ENCODE results near the gene LCN15. TPM values are rescaled to one million over a fixed set of nuclear protein-coding genes. Genes with fewer than 3 reads are reported as not detected.

The LCN15 gene, protein sequence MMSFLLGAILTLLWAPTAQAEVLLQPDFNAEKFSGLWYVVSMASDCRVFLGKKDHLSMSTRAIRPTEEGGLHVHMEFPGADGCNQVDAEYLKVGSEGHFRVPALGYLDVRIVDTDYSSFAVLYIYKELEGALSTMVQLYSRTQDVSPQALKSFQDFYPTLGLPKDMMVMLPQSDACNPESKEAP
- not detected in 2 replicates for total RNA-seq (2021)
- not detected for Bru-seq, nascent RNA
- not detected for BruChase-seq, experiment 1, labeled RNA remaining after a 2-hour chase
- BruChase-seq, experiment 2, labeled RNA remaining after a 6-hour chase: percentile 11 among the genes with signal in this experiment
- long read RNA-seq: 0 reads

DNA sequence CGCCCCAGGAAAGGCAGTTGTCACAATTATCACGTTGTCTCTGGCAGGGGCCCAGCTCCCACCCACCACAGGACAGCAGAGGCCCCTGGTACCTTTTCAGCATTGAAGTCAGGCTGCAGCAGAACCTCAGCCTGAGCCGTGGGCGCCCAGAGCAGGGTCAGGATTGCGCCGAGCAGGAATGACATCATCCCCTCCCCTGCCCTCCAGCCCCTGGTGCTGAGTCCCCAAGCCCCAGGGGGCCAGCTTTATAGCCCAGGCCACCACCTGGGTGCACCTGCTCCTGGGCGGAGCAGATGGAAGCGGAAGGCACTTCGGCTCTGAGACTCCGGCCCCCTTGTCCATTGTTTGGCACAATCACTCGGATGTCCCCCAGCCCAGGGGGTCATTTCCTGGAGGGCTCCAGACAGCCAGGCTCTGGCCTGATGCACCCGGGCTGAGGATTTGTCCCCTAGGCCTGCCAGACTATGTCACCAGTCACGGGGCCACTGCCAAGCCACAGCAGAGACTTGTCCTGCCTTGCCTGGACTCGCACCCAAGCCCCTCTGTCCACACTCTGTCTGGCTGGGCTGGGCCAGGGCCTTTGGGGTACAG lies at the start of gene LCN15:
Gene LCN15 (minus strand): TSS at position 218 of the 591 bp plus-strand sequence. CDS start 30 bp downstream, at position 188.
- Histone ChIP-seq H3K4me2 (0 out of 2 replicates have a peak within 1 kb of the TSS, but pooled peaks have one; percentile 28), H3K9me2 (ENCODE audit: insufficient read depth) (no peaks in the 10 kb centered on the region), H3F3A (ENCODE audit: insufficient read depth, low read depth) (peaks cover 23% of the 10 kb centered on the region; the same call in 1 of the 2 replicates), H2AFZ (no peak within 1 kb of the TSS), H3K4me3 (no peak within 1 kb of the TSS), H3K27ac (no peak within 1 kb of the TSS), H3K79me2 (ENCODE audit: low read depth) (no peaks in the 10 kb centered on the region), H3K9me3 (ENCODE audit: insufficient read depth, low read depth) (no peaks in the 10 kb centered on the region), H3K27me3 (ENCODE audit: insufficient read depth, low read depth) (peaks cover 4% of the 10 kb centered on the region; the same call in 1 of the 2 replicates), H4K20me1 (ENCODE audit: insufficient read depth) (no peaks in the 10 kb centered on the region), H3K4me1 (replicated peaks; ENCODE audit: insufficient read depth) (peaks cover 6% of the 10 kb centered on the region), H3K36me3 (ENCODE audit: low read depth) (no peaks in the 10 kb centered on the region)
- TF ChIP-seq EZH2 (IDR thresholded peaks at IDR 0.05; ENCODE audit: low read depth): no peak
- TF ChIP-seq, protein P1, sequence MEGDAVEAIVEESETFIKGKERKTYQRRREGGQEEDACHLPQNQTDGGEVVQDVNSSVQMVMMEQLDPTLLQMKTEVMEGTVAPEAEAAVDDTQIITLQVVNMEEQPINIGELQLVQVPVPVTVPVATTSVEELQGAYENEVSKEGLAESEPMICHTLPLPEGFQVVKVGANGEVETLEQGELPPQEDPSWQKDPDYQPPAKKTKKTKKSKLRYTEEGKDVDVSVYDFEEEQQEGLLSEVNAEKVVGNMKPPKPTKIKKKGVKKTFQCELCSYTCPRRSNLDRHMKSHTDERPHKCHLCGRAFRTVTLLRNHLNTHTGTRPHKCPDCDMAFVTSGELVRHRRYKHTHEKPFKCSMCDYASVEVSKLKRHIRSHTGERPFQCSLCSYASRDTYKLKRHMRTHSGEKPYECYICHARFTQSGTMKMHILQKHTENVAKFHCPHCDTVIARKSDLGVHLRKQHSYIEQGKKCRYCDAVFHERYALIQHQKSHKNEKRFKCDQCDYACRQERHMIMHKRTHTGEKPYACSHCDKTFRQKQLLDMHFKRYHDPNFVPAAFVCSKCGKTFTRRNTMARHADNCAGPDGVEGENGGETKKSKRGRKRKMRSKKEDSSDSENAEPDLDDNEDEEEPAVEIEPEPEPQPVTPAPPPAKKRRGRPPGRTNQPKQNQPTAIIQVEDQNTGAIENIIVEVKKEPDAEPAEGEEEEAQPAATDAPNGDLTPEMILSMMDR (conservative IDR thresholded peaks at IDR 0.05): no peak
- CTCF ChIA-PET: no interaction called here
- no TSS peak for BruUV-seq (replicated peaks)
- DNase-seq: no peak
- POLR2A ChIA-PET (ENCODE audit: unreplicated experiment): no interaction called here
- intact Hi-C loops (cut with micrococcal nuclease; ENCODE audit: unreplicated experiment): no loop called here

DNA sequence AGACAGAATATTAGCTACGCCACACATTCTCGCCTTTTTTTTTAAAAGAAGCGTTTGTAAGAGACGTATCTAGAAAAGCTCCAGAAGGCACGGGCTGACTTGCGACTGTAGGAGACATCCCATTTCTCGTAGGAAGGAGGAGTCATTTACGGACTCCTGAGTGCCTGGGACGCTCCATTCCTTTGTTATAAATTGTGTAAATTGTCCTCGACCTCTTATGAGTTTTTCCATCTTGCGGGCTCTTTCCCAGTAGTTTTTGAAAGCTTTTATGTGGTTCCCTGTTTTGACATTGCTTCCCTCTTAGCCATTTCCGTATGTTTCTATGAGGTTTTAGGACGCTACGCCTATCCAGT lies 44.5 kb upstream of the LCN15 start:
- no TSS peak for BruUV-seq (replicated peaks)
- ChIA-PET POLR2A (ENCODE audit: unreplicated experiment) (no interaction called here), CTCF (interaction anchor here (0.6 kb wide), 1 partner anchor 226 kb away, joined by 5 read pairs; no protein-coding TSS in a partner anchor)
- peaks cover under 1% of the 10 kb centered on the region; the same call in 1 of the 2 replicates for H3F3A ChIP-seq (ENCODE audit: insufficient read depth, low read depth)
- H3K27ac ChIP-seq: no peak overlapping the region
- TF ChIP-seq, protein P1 (conservative IDR thresholded peaks at IDR 0.05): no peak
- TF ChIP-seq EZH2 (IDR thresholded peaks at IDR 0.05; ENCODE audit: low read depth): no peak
- H3K9me2 ChIP-seq (ENCODE audit: insufficient read depth): no peaks in the 10 kb centered on the region
- no peaks in the 10 kb centered on the region for H3K9me3 ChIP-seq (ENCODE audit: insufficient read depth, low read depth)
- peaks cover 5% of the 10 kb centered on the region; the same call in 1 of the 2 replicates for H3K36me3 ChIP-seq (ENCODE audit: low read depth)
- H3K4me3 ChIP-seq: peak overlapping the region; percentile 96
- peak overlapping the region; percentile 81 for H2AFZ ChIP-seq
- no peak for DNase-seq
- peak overlapping the region; percentile 96 for H3K4me2 ChIP-seq
- H3K79me2 ChIP-seq (ENCODE audit: low read depth): peaks cover 39% of the 10 kb centered on the region
- H3K27me3 ChIP-seq (ENCODE audit: insufficient read depth, low read depth): no peaks in the 10 kb centered on the region
- H3K4me1 ChIP-seq (replicated peaks; ENCODE audit: insufficient read depth): peaks cover 19% of the 10 kb centered on the region
- intact Hi-C loops (cut with micrococcal nuclease; ENCODE audit: unreplicated experiment): no loop called here
- peaks cover 10% of the 10 kb centered on the region; the same call in 1 of the 2 replicates for H4K20me1 ChIP-seq (ENCODE audit: insufficient read depth)

DNA sequence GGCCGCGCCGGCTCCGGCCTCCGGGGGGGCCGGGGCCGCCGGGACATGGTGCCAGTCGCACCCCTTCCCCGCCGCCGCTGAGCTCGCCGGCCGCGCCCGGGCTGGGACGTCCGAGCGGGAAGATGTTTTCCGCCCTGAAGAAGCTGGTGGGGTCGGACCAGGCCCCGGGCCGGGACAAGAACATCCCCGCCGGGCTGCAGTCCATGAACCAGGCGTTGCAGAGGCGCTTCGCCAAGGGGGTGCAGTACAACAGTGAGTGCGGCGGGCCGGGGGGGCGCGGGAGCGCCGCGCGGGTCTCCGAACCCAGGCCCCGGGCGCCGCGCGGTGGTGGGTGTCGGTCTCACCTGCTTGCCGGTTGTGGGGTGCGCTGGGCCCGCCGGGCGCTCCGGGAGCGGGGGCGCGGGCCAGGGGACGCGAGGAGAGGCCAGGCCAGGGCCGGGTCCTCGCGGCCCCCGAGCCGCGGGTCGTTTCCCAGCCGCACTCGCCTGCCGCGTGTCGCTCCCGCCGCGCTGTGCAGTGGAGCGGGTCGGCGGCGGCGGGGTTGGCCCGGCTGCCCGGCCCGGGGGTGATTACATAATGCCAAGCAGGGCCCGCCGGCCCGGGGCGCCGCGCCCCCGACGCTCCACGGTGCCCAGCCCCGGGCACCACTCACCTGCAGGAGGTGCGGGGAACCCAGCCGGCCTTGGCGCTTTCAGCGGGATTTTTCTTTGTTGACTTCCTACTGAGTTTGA lies 43.9 kb upstream of the LCN15 start:
- peak overlapping the region; percentile 96 for H3K4me3 ChIP-seq
- intact Hi-C loops (cut with micrococcal nuclease; ENCODE audit: unreplicated experiment): no loop called here
- H3K27me3 ChIP-seq (ENCODE audit: insufficient read depth, low read depth): no peaks in the 10 kb centered on the region
- no peak for TF ChIP-seq EZH2 (IDR thresholded peaks at IDR 0.05; ENCODE audit: low read depth)
- TF ChIP-seq, protein P1 (conservative IDR thresholded peaks at IDR 0.05): no peak
- peaks cover 37% of the 10 kb centered on the region for H3K79me2 ChIP-seq (ENCODE audit: low read depth)
- DNase-seq: peak in 1 of 2 experiments; percentile 37
- peak overlapping the region; percentile 81 for H2AFZ ChIP-seq
- H3K27ac ChIP-seq: no peak overlapping the region
- ChIA-PET POLR2A (ENCODE audit: unreplicated experiment) (interaction anchor here (0.5 to 0.6 kb wide), 2 partner anchors 16 to 30 kb away, joined by 3 to 5 read pairs; no protein-coding TSS in a partner anchor), CTCF (interaction anchor here (0.6 kb wide), 2 partner anchors 34 to 226 kb away, joined by 5 to 9 read pairs; no protein-coding TSS in a partner anchor)
- H3K36me3 ChIP-seq (ENCODE audit: low read depth): peaks cover 5% of the 10 kb centered on the region; the same call in 1 of the 2 replicates
- H3K9me3 ChIP-seq (ENCODE audit: insufficient read depth, low read depth): no peaks in the 10 kb centered on the region
- no TSS peak for BruUV-seq (replicated peaks)
- H3K9me2 ChIP-seq (ENCODE audit: insufficient read depth): no peaks in the 10 kb centered on the region
- peaks cover 10% of the 10 kb centered on the region; the same call in 1 of the 2 replicates for H4K20me1 ChIP-seq (ENCODE audit: insufficient read depth)
- H3K4me2 ChIP-seq: peak overlapping the region; percentile 96
- H3F3A ChIP-seq (ENCODE audit: insufficient read depth, low read depth): no peaks in the 10 kb centered on the region
- H3K4me1 ChIP-seq (replicated peaks; ENCODE audit: insufficient read depth): peaks cover 19% of the 10 kb centered on the region
